Adipocyte (in vitro differentiated cells): ENCODE data around the gene CAPN2.
A peak's percentile ranks its signal among the peaks of the same experiment; 100 is the strongest.

ENCODE experiments used
- DNase-seq: peaks from one replicate; pipeline ENCODE4 v3.0.0-alpha.2; 2015; ENCODE audit warnings: low read depth
- H3K27me3 ChIP-seq: replicated peaks from 2 replicates; pipeline ENCODE4 v1.7.0; 2013; ENCODE audit warnings: mild to moderate bottlenecking, low read length, moderate library complexity; ENCODE audit not compliant: control insufficient read depth, insufficient read depth
- H3K36me3 ChIP-seq: 2 replicates; pipeline ENCODE4 v1.7.0; 2013; ENCODE audit warnings: low read length, mild to moderate bottlenecking, moderate library complexity; ENCODE audit not compliant: control insufficient read depth, insufficient read depth, severe bottlenecking
- H3K4me1 ChIP-seq: 2 replicates; pipeline ENCODE4 v1.7.0; 2013; ENCODE audit warnings: mild to moderate bottlenecking, low read length, moderate library complexity; ENCODE audit not compliant: control insufficient read depth, insufficient read depth
- H3K4me3 ChIP-seq: 2 replicates; pipeline ENCODE4 v1.7.0; 2013; ENCODE audit warnings: mild to moderate bottlenecking, low read length, moderate library complexity
- H3K9ac ChIP-seq: 2 replicates; pipeline ENCODE4 v1.7.0; 2013; ENCODE audit warnings: mild to moderate bottlenecking, low read length, moderate library complexity
- H3K9me3 ChIP-seq: 2 replicates; pipeline ENCODE4 v1.7.0; 2013; ENCODE audit warnings: mild to moderate bottlenecking, low read length, moderate library complexity; ENCODE audit not compliant: control insufficient read depth

The CAPN2 gene

GRCh38 chr1:223748405-223748772, 36.0 kb downstream of the CAPN2 start:
- H3K9me3 ChIP-seq = no peaks in the 10 kb centered on the region
- peaks cover 28% of the 10 kb centered on the region for H3K4me1 ChIP-seq
- peaks cover 86% of the 10 kb centered on the region for H3K36me3 ChIP-seq
- DNase-seq = peak; percentile 56
- H3K9ac ChIP-seq = peak overlapping the region; percentile 74
- peak overlapping the region; percentile 60 for H3K4me3 ChIP-seq
- no peaks in the 10 kb centered on the region for H3K27me3 ChIP-seq

GRCh38 chr1:223748773-223749733, 36.7 kb downstream of the CAPN2 start:
- DNase-seq = peak; percentile 84
- H3K4me3 ChIP-seq = peak overlapping the region; percentile 60
- H3K9me3 ChIP-seq = no peaks in the 10 kb centered on the region
- H3K4me1 ChIP-seq = peaks cover 28% of the 10 kb centered on the region
- H3K9ac ChIP-seq = peak overlapping the region; percentile 74
- peaks cover 86% of the 10 kb centered on the region for H3K36me3 ChIP-seq
- H3K27me3 ChIP-seq = no peaks in the 10 kb centered on the region

DNA sequence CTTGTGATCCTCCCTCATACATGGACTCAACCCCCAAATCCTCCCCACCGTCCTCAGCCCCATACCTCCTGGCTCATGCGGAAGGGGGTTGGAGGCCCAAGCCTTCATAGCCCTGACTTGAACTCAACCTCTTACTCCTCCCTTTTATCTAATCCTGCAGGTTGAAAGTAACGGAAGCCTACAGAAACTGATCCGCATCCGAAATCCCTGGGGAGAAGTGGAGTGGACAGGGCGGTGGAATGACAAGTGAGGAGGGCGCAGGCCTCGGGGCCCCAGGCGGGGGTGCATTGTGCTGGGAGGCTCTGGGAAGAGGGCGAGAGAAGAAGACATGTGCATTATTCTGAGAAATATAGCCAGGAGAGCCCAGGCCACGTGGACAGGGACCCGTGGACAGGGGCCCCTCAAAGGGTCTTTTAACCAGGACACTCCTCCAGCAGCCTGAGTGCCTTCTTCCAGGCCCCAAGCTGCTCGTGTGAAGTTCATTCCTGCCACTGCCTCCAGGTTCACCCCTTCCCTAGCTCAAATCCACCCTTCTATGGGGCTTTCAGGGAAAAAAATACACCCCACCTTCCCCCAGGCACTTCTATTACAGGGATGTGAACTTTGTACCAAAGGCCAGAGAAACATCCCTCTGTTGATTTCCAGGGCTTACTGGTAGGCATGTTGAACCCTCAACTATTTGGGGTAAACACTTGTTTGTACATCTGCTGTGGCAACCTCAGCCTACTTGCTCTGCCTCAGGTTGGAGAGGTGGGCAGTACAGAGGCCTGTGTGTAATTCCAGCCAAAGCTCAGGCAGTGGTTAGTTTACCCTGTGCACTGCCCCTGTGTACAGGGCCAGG, 38.6 kb downstream of the CAPN2 start:
- Histone ChIP-seq H3K4me3 (no peak overlapping the region), H3K4me1 (peaks cover 18% of the 10 kb centered on the region), H3K9ac (peak overlapping the region; percentile 13), H3K36me3 (peaks cover 87% of the 10 kb centered on the region), H3K9me3 (no peaks in the 10 kb centered on the region), H3K27me3 (no peaks in the 10 kb centered on the region)
- DNase-seq = no peak

GRCh38 chr1:223751696-223752095, 39.4 kb downstream of the CAPN2 start:
- H3K4me3 ChIP-seq = no peak overlapping the region
- no peak overlapping the region for H3K9ac ChIP-seq
- DNase-seq = no peak
- H3K36me3 ChIP-seq = peaks cover 87% of the 10 kb centered on the region
- H3K4me1 ChIP-seq = peaks cover 17% of the 10 kb centered on the region
- no peaks in the 10 kb centered on the region for H3K9me3 ChIP-seq
- no peaks in the 10 kb centered on the region for H3K27me3 ChIP-seq

DNA sequence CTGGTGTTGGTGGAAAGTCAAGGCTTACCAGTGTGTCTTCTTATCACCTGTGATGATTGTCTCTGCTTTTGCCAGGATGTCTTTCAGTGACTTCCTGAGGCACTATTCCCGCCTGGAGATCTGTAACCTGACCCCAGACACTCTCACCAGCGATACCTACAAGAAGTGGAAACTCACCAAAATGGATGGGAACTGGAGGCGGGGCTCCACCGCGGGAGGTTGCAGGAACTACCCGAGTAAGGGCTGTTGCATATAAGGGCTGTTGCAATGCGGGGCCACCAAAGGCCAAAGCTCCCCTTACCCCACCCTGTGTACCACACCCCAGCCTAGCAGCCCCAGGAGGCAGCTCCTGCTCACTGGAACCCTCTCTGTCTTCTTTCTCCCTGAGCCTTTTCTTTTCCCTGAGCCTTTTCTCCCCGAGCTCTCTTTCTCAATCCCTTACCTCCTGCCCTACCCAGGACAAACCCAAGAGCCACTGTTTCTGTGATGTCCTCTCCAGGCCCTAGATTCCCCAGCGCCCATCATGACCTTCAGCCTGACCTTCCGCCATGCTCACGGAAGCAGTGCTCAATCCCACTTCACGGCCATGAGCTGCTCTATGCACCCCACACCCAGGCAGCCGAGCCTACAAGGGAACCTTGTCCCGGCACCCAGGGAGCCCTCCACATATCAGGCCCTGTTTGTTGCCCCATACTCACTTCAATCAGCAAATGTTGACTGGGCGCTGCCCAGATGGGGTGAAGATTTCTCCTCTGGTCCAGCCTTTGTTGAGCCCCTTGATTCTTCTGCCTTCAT, 40.6 kb downstream of the CAPN2 start:
- Histone ChIP-seq H3K4me1 (peaks cover 11% of the 10 kb centered on the region), H3K4me3 (no peak overlapping the region), H3K27me3 (no peaks in the 10 kb centered on the region), H3K36me3 (peaks cover 87% of the 10 kb centered on the region), H3K9ac (no peak overlapping the region), H3K9me3 (no peaks in the 10 kb centered on the region)
- no peak for DNase-seq

GRCh38 chr1:223754681-223755431, 42.5 kb downstream of the CAPN2 start:
- DNase-seq = no peak
- Histone ChIP-seq H3K36me3 (peaks cover 100% of the 10 kb centered on the region), H3K4me1 (no peaks in the 10 kb centered on the region), H3K27me3 (no peaks in the 10 kb centered on the region), H3K4me3 (no peak overlapping the region), H3K9me3 (no peaks in the 10 kb centered on the region), H3K9ac (no peak overlapping the region)

DNA sequence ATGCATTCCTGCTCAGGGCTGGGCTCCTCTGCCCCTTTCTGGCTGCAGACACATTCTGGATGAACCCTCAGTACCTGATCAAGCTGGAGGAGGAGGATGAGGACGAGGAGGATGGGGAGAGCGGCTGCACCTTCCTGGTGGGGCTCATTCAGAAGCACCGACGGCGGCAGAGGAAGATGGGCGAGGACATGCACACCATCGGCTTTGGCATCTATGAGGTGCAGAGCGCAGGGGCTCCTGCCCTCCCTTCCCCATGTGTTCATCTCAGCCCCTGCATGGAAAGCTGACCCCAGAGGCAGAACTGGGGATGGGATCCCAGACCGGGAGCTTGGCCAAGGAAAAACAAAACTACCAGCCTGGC, 43.1 kb downstream of the CAPN2 start:
- Histone ChIP-seq H3K27me3 (no peaks in the 10 kb centered on the region), H3K9ac (no peak overlapping the region), H3K9me3 (no peaks in the 10 kb centered on the region), H3K4me3 (no peak overlapping the region), H3K4me1 (no peaks in the 10 kb centered on the region), H3K36me3 (peaks cover 100% of the 10 kb centered on the region)
- DNase-seq = no peak

DNA sequence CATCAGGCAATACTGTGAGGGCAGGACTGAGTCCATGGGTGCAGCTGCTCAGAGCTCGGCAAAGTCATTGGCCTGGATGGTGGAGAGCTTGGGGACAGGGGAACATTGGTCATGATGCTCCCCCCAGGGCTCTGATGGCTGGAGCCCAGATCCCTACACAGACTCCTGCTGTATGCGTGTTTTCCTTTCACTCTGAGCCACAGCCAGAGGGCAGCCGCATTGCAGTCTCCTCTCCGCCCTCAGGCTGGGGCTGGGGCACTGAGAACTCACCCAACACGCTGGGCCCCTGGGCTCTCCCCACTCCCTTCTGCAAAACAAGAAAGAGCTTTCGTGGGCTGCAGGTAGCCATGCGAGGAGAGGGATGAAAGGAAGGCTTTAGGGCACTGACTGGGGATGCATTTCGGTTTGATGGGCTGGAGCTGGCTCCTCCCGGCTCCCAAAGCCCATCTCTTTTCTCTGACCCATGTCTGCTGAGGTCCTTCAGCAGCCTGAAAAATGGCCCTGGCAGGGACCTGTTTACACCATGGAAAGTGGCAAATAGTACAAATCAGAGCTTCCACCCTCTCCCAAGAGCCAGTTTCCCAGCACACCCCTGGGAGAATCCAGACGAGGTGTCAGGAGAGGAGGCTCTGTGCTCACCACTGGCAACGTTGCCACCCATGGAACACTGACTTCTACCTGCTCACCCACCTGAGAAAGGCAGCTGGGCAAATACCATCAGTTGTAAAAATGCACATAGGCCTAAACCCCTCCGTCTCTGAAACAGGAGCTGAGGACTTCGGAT, 43.8 kb downstream of the CAPN2 start:
- Histone ChIP-seq H3K27me3 (no peaks in the 10 kb centered on the region), H3K36me3 (peaks cover 100% of the 10 kb centered on the region), H3K9ac (no peak overlapping the region), H3K9me3 (no peaks in the 10 kb centered on the region), H3K4me3 (no peak overlapping the region), H3K4me1 (peaks cover 5% of the 10 kb centered on the region)
- no peak for DNase-seq

- no peak for DNase-seq
- peaks cover 14% of the 10 kb centered on the region for H3K4me1 ChIP-seq
- no peak overlapping the region for H3K4me3 ChIP-seq
- peaks cover 99% of the 10 kb centered on the region for H3K36me3 ChIP-seq
- H3K27me3 ChIP-seq = no peaks in the 10 kb centered on the region
- H3K9ac ChIP-seq = no peak overlapping the region
- no peaks in the 10 kb centered on the region for H3K9me3 ChIP-seq
These were observed 44.7 kb downstream of the CAPN2 start for GRCh38 chr1:223756806-223757700.
